GM13976 (cell line): ENCODE data around the gene ARHGAP30.
"Not testable (repeated sequence)": the region's sequence is repeated elsewhere in the genome, so short reads cannot be mapped to it uniquely, and the experiment has no call there.

Experiments
- DNase-seq: peaks from one replicate; pipeline ENCODE4 v3.0.0; 2012; ENCODE audit warnings: low spot score
- in situ Hi-C: fragments of 300-500 bp; cut with MboI; formaldehyde crosslinking; loops from one replicate; pipeline ENCODE4 v1.12.0; 2022; ENCODE audit warnings: low sequenced_read_pairs, mixed read lengths, inconsistent platforms; ENCODE audit not compliant: unreplicated experiment
- TF ChIP-seq, protein P1 (sequence below): IDR thresholded peaks from 2 replicates; pipeline ENCODE4 v1.5.1; 2012; ENCODE audit warnings: borderline replicate concordance, mild to moderate bottlenecking; ENCODE audit not compliant: insufficient read depth; ENCODE audit errors: extremely low read depth, missing control alignments, control extremely low read depth

Gene ARHGAP30, protein sequence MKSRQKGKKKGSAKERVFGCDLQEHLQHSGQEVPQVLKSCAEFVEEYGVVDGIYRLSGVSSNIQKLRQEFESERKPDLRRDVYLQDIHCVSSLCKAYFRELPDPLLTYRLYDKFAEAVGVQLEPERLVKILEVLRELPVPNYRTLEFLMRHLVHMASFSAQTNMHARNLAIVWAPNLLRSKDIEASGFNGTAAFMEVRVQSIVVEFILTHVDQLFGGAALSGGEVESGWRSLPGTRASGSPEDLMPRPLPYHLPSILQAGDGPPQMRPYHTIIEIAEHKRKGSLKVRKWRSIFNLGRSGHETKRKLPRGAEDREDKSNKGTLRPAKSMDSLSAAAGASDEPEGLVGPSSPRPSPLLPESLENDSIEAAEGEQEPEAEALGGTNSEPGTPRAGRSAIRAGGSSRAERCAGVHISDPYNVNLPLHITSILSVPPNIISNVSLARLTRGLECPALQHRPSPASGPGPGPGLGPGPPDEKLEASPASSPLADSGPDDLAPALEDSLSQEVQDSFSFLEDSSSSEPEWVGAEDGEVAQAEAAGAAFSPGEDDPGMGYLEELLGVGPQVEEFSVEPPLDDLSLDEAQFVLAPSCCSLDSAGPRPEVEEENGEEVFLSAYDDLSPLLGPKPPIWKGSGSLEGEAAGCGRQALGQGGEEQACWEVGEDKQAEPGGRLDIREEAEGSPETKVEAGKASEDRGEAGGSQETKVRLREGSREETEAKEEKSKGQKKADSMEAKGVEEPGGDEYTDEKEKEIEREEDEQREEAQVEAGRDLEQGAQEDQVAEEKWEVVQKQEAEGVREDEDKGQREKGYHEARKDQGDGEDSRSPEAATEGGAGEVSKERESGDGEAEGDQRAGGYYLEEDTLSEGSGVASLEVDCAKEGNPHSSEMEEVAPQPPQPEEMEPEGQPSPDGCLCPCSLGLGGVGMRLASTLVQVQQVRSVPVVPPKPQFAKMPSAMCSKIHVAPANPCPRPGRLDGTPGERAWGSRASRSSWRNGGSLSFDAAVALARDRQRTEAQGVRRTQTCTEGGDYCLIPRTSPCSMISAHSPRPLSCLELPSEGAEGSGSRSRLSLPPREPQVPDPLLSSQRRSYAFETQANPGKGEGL

DNA sequence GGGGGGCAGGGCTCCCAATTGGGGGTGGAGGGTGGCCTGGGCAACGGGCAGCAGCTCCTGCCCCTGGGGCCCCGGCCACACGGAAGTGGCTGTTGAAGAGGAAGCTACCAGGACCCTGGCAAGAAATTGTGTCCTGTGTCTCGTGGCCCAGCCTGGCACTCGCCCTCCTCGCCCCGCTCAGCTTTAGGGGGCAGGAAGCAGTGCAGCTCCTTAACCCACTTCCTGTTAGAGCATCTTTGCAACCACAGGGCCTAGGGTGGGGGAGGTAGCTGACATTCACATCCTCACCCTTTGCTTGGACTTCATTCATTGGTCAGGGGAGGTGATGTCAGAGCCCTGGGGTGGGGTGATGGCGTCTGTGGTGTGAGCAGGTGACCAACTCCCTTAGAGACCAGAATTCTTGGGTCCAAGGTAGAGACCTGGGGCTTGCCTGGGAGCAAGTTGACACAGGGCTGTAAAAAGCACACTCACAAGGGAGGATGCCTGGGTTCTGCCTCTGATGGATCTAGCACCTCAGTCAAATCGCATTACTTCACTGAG lies at the start of gene ARHGAP30:
ARHGAP30 (minus strand) TSS at position 161 of the 540 bp plus-strand sequence. CDS start 267 bp downstream, outside the sequence.
- peak; percentile 95 for DNase-seq
- in situ Hi-C loops, result no loop called here
- TF ChIP-seq, protein P1, sequence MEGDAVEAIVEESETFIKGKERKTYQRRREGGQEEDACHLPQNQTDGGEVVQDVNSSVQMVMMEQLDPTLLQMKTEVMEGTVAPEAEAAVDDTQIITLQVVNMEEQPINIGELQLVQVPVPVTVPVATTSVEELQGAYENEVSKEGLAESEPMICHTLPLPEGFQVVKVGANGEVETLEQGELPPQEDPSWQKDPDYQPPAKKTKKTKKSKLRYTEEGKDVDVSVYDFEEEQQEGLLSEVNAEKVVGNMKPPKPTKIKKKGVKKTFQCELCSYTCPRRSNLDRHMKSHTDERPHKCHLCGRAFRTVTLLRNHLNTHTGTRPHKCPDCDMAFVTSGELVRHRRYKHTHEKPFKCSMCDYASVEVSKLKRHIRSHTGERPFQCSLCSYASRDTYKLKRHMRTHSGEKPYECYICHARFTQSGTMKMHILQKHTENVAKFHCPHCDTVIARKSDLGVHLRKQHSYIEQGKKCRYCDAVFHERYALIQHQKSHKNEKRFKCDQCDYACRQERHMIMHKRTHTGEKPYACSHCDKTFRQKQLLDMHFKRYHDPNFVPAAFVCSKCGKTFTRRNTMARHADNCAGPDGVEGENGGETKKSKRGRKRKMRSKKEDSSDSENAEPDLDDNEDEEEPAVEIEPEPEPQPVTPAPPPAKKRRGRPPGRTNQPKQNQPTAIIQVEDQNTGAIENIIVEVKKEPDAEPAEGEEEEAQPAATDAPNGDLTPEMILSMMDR, result no peak

DNA sequence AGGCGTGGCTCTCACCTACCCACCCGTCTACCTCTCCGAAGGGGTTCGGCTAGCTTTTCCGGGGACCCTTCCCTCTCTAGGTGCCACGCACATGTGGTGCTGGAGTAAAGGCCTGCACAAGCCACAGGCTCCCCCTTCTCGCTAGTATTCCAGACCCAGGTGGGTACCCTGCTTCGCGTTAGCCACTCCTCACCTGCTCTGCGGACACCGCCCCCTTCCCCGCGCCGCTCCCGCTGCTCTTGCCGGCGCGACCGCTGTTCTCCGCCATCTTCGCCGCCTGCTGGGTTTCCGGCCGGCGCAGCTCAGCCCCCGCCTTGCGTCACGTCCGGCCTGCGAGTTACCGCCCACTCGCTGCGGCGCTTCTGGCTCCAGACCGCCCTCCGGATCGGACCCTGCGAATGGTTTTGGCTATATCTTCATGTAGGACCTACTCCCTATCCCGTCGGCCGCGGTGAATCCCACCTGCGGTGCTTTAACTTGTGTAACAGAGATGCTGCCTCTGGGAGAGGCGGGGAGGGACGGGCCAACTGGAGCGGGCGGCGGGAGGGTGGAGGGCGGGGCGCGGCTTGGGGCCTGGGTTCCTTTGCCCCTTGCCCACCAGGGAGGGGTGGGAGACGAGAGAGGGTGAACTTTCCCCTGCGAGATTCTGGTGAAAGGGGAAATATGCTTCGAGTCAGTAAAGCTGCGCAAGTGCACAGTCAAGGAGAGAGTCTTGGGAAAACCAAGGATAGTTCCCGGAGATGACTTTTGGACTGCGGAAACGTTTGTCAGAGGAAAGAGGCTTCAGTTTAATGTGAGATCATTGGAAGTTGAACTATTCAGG lies 48.3 kb upstream of the ARHGAP30 start, which contains the start of the genes NIT1 and PFDN2:
NIT1 (plus strand) TSS at position 347 of the 823 bp plus-strand sequence; CDS start at position 419, 72 bp downstream.
PFDN2 (minus strand) TSS at position 279 of the 823 bp plus-strand sequence; CDS start at position 268, 11 bp downstream.
- TF ChIP-seq, protein P1, result no peak
- peak; percentile 94 for DNase-seq
- in situ Hi-C loops, result no loop called here

- DNase-seq, in situ Hi-C loops: not testable (repeated sequence)
Observed at GRCh38 chr1:161115961-161116360, 46.3 kb upstream of the ARHGAP30 start.

GRCh38 chr1:161115132-161115711 lies 45.5 kb upstream of the ARHGAP30 start:
- no peak for DNase-seq
- TF ChIP-seq, protein P1, result no peak
- in situ Hi-C loops, result no loop called here

GRCh38 chr1:161114556-161114955 lies 44.9 kb upstream of the ARHGAP30 start:
- in situ Hi-C loops, result no loop called here
- TF ChIP-seq, protein P1, result no peak
- no peak for DNase-seq

GRCh38 chr1:161113915-161114314 lies 44.2 kb upstream of the ARHGAP30 start:
- in situ Hi-C loops, result no loop called here
- no peak for DNase-seq
- TF ChIP-seq, protein P1, result no peak
